ENCODE data around the gene HLCS. TPM values are rescaled to one million over a fixed set of nuclear protein-coding genes. Genes with fewer than 3 reads are reported as not detected.

Gene HLCS
- total and polyA plus RNA-seq, 2 experiments from 2014 or later: 12.4 to 20.1 TPM

GRCh38 chr21:36926989-36927718 lies 39.3 kb downstream of the HLCS start:
- no peaks in the 10 kb centered on the region for H3K4me1 ChIP-seq (ENCODE audit: low read depth)
- H3K9me3 ChIP-seq (ENCODE audit: low read depth): no peaks in the 10 kb centered on the region
- no peak overlapping the region for H3K27ac ChIP-seq
- no peaks in the 10 kb centered on the region for H3K27me3 ChIP-seq
- no peak overlapping the region for H3K4me3 ChIP-seq
- no peak for DNase-seq (ENCODE audit: low read depth in 1 of 2, low spot score in 1 of 2)
- no peak for TF ChIP-seq CTCF (IDR thresholded peaks at IDR 0.05; ENCODE audit: low read depth, low read length)
- no peaks in the 10 kb centered on the region for H3K36me3 ChIP-seq

- H3K36me3 ChIP-seq: no peaks in the 10 kb centered on the region
- H3K27me3 ChIP-seq: no peaks in the 10 kb centered on the region
- H3K27ac ChIP-seq: no peak overlapping the region
- no peaks in the 10 kb centered on the region for H3K4me1 ChIP-seq (ENCODE audit: low read depth)
- peak in 1 of 2 donors; percentile 18 for DNase-seq (ENCODE audit: low read depth in 1 of 2, low spot score in 1 of 2)
- H3K4me3 ChIP-seq: no peak overlapping the region
- no peaks in the 10 kb centered on the region for H3K9me3 ChIP-seq (ENCODE audit: low read depth)
- no peak for TF ChIP-seq CTCF (IDR thresholded peaks at IDR 0.05; ENCODE audit: low read depth, low read length)
These were observed 43.2 kb downstream of the HLCS start for GRCh38 chr21:36923270-36923669.

GRCh38 chr21:36922861-36923260 lies 43.6 kb downstream of the HLCS start:
- Histone ChIP-seq H3K4me3 (no peak overlapping the region), H3K36me3 (no peaks in the 10 kb centered on the region), H3K9me3 (ENCODE audit: low read depth) (no peaks in the 10 kb centered on the region), H3K4me1 (ENCODE audit: low read depth) (no peaks in the 10 kb centered on the region), H3K27me3 (no peaks in the 10 kb centered on the region), H3K27ac (no peak overlapping the region)
- no peak for TF ChIP-seq CTCF (IDR thresholded peaks at IDR 0.05; ENCODE audit: low read depth, low read length)
- DNase-seq (ENCODE audit: low read depth in 1 of 2, low spot score in 1 of 2): no peak

- DNase-seq (ENCODE audit: low read depth in 1 of 2, low spot score in 1 of 2): no peak
- H3K27me3 ChIP-seq: no peaks in the 10 kb centered on the region
- H3K36me3 ChIP-seq: no peaks in the 10 kb centered on the region
- H3K4me3 ChIP-seq: no peak overlapping the region
- no peak for TF ChIP-seq CTCF (IDR thresholded peaks at IDR 0.05; ENCODE audit: low read depth, low read length)
- H3K4me1 ChIP-seq (ENCODE audit: low read depth): no peaks in the 10 kb centered on the region
- no peaks in the 10 kb centered on the region for H3K9me3 ChIP-seq (ENCODE audit: low read depth)
- H3K27ac ChIP-seq: no peak overlapping the region
These were observed 48.2 kb downstream of the HLCS start for GRCh38 chr21:36918291-36918690.

GRCh38 chr21:36917471-36918158 lies 48.9 kb downstream of the HLCS start:
- peak; percentile 57 to 66 for DNase-seq (ENCODE audit: low read depth in 1 of 2, low spot score in 1 of 2)
- Histone ChIP-seq H3K9me3 (ENCODE audit: low read depth) (no peaks in the 10 kb centered on the region), H3K27me3 (no peaks in the 10 kb centered on the region), H3K4me1 (ENCODE audit: low read depth) (no peaks in the 10 kb centered on the region), H3K36me3 (no peaks in the 10 kb centered on the region), H3K27ac (no peak overlapping the region), H3K4me3 (no peak overlapping the region)
- peak; percentile 75 for TF ChIP-seq CTCF (IDR thresholded peaks at IDR 0.05; ENCODE audit: low read depth, low read length)
